Hepatocyte (in vitro differentiated cells): ENCODE data around the gene ANK2. TPM values are rescaled to one million over a fixed set of nuclear protein-coding genes. Genes with fewer than 3 reads are reported as not detected.

Source experiments
- DNase-seq: peaks from one replicate; pipeline ENCODE4 v3.0.0-alpha.2; 2016; ENCODE audit warnings: low spot score
- H2AFZ ChIP-seq: fragments of 200-600 bp; sonication (generic); 2 replicates; pipeline ENCODE4 v1.6.0; 2016; ENCODE audit warnings: antibody characterized with exemption, mild to moderate bottlenecking
- H3K27ac ChIP-seq: fragments of 200-600 bp; sonication (generic); 2 replicates; pipeline ENCODE4 v1.5.1; 2016; ENCODE audit warnings: mild to moderate bottlenecking
- H3K27me3 ChIP-seq: fragments of 200-600 bp; sonication (generic); 2 replicates; pipeline ENCODE4 v1.6.1; 2016
- H3K36me3 ChIP-seq: fragments of 200-600 bp; sonication (generic); replicated peaks from 2 replicates; pipeline ENCODE4 v1.5.1; 2016; ENCODE audit warnings: low read depth; ENCODE audit not compliant: insufficient read depth
- H3K4me1 ChIP-seq: fragments of 200-600 bp; sonication (generic); 2 replicates; pipeline ENCODE4 v1.5.1; 2016; ENCODE audit warnings: mild to moderate bottlenecking, moderate library complexity; ENCODE audit not compliant: insufficient read depth
- H3K4me2 ChIP-seq: fragments of 200-600 bp; sonication (generic); 2 replicates; pipeline ENCODE4 v1.6.0; 2016
- H3K4me3 ChIP-seq: fragments of 200-600 bp; sonication (generic); 2 replicates; pipeline ENCODE4 v1.5.1; 2016; ENCODE audit warnings: mild to moderate bottlenecking
- H3K79me2 ChIP-seq: fragments of 200-600 bp; sonication (generic); 2 replicates; pipeline ENCODE4 v1.6.0; 2017; ENCODE audit warnings: mild to moderate bottlenecking
- H3K9me2 ChIP-seq: fragments of 200-600 bp; sonication (generic); replicated peaks from 2 replicates; pipeline ENCODE4 v1.6.0; 2017; ENCODE audit warnings: mild to moderate bottlenecking; ENCODE audit not compliant: insufficient read depth
- H3K9me3 ChIP-seq: fragments of 200-600 bp; sonication (generic); 2 replicates; pipeline ENCODE4 v1.5.1; 2016; ENCODE audit warnings: low read depth, mild to moderate bottlenecking
- H4K20me1 ChIP-seq: fragments of 200-600 bp; sonication (generic); 2 replicates; pipeline ENCODE4 v1.6.0; 2016; ENCODE audit warnings: mild to moderate bottlenecking; ENCODE audit not compliant: insufficient read depth, poor library complexity, severe bottlenecking
- EZH2 ChIP-seq: fragments of 200-600 bp; sonication (generic); IDR thresholded peaks from 2 replicates; pipeline ENCODE4 v1.6.1; 2016; ENCODE audit warnings: antibody characterized with exemption, mild to moderate bottlenecking, borderline replicate concordance
- EZH2phosphoT487 ChIP-seq: fragments of 200-600 bp; sonication (generic); IDR thresholded peaks from one replicate; pipeline ENCODE4 v1.6.1; 2018; ENCODE audit warnings: antibody characterized with exemption, mild to moderate bottlenecking, low read depth, moderate library complexity; ENCODE audit not compliant: unreplicated experiment, severe bottlenecking
- WGBS: methylation state at CpG from one replicate; pipeline ENCODE4 v1.1.6; 2016; ENCODE audit warnings: low lambda C conversion rate; ENCODE audit errors: missing lambda C conversion rate; 5-methylcytosine and 5-hydroxymethylcytosine counted together
- polyA plus RNA-seq: library from polyadenylated mRNA; unstranded; fragments of >200 nt; fragmentation: Nextera tagmentation; extraction: Ambion mirVana; gene quantifications from 2 replicates; pipeline ENCODE4 v1.2.1, GENCODE V29; 2016
- total RNA-seq: library from RNA; depleted of rRNA; stranded (reverse); fragments of >200 nt; gene quantifications from 2 replicates; pipeline ENCODE4 v1.2.3, GENCODE V29; 2014
- TF ChIP-seq, protein P1 (sequence below): fragments of 200-600 bp; sonication (generic); IDR thresholded peaks from 2 replicates; pipeline ENCODE4 v1.5.1; 2016; ENCODE audit warnings: antibody characterized with exemption, mild to moderate bottlenecking; ENCODE audit not compliant: poor library complexity

Gene ANK2
- total and polyA plus RNA-seq, 2 experiments from 2014 or later = 3.6 to 17.5 TPM

DNA sequence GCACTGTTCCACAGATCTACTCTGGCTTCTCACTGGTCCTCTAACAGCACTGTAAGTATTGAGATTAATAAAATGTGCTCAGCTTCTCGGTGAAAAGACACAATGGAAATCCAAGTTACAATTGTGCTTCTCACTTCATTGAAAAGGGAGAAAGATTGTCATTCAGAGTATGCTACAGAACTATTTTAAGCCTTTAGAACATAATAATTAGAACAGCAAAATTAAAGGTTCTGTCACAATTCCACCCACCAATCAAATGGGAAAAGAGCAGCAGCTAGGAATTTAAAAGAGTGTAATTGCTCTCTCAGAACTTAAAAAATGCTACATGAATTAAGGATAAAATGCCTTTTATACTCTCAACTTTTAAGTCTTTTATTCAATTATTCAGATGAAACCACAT is 329.4 kb downstream of the ANK2 start:
- Histone ChIP-seq H3K9me2 (no peaks in the 10 kb centered on the region), H2AFZ (no peak overlapping the region), H3K79me2 (no peaks in the 10 kb centered on the region), H4K20me1 (no peaks in the 10 kb centered on the region), H3K4me1 (no peaks in the 10 kb centered on the region), H3K9me3 (no peaks in the 10 kb centered on the region), H3K4me2 (no peak overlapping the region), H3K4me3 (no peak overlapping the region), H3K27me3 (no peaks in the 10 kb centered on the region), H3K27ac (no peak overlapping the region), H3K36me3 (no peaks in the 10 kb centered on the region)
- no peak for DNase-seq
- 94% methylated on average over 1 of the region's 1 CpG for WGBS
- TF ChIP-seq, protein P1, sequence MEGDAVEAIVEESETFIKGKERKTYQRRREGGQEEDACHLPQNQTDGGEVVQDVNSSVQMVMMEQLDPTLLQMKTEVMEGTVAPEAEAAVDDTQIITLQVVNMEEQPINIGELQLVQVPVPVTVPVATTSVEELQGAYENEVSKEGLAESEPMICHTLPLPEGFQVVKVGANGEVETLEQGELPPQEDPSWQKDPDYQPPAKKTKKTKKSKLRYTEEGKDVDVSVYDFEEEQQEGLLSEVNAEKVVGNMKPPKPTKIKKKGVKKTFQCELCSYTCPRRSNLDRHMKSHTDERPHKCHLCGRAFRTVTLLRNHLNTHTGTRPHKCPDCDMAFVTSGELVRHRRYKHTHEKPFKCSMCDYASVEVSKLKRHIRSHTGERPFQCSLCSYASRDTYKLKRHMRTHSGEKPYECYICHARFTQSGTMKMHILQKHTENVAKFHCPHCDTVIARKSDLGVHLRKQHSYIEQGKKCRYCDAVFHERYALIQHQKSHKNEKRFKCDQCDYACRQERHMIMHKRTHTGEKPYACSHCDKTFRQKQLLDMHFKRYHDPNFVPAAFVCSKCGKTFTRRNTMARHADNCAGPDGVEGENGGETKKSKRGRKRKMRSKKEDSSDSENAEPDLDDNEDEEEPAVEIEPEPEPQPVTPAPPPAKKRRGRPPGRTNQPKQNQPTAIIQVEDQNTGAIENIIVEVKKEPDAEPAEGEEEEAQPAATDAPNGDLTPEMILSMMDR = no peak
- no peak for TF ChIP-seq EZH2phosphoT487
- no peak for TF ChIP-seq EZH2

DNA sequence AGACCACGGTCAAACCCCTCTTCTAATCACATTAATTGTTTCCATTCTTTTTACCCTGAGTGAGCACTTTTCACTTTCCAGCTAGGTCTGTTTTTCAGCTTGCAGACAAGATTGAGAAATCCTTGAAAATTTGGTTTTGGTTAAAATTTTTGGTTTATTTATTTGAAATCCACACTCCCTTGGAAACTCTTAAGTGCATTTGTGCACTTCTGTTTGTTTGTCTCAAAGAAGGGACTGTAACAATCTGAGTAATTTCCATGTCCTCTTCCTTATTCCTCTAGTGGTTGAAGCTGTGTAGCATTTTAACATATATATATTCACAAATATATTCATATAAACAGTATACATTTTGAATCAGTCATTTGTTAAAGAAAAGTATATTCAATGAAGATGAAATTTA is 333.3 kb downstream of the ANK2 start:
- H3K27ac ChIP-seq = no peak overlapping the region
- WGBS = 57% methylated on average over 1 of the region's 1 CpG
- H3K36me3 ChIP-seq = no peaks in the 10 kb centered on the region
- no peaks in the 10 kb centered on the region for H3K9me2 ChIP-seq
- H3K4me3 ChIP-seq = no peak overlapping the region
- H4K20me1 ChIP-seq = no peaks in the 10 kb centered on the region
- H3K9me3 ChIP-seq = no peaks in the 10 kb centered on the region
- no peaks in the 10 kb centered on the region for H3K4me1 ChIP-seq
- no peak overlapping the region for H2AFZ ChIP-seq
- no peaks in the 10 kb centered on the region for H3K79me2 ChIP-seq
- no peaks in the 10 kb centered on the region for H3K27me3 ChIP-seq
- TF ChIP-seq, protein P1 = no peak
- DNase-seq = no peak
- H3K4me2 ChIP-seq = no peak overlapping the region

DNA sequence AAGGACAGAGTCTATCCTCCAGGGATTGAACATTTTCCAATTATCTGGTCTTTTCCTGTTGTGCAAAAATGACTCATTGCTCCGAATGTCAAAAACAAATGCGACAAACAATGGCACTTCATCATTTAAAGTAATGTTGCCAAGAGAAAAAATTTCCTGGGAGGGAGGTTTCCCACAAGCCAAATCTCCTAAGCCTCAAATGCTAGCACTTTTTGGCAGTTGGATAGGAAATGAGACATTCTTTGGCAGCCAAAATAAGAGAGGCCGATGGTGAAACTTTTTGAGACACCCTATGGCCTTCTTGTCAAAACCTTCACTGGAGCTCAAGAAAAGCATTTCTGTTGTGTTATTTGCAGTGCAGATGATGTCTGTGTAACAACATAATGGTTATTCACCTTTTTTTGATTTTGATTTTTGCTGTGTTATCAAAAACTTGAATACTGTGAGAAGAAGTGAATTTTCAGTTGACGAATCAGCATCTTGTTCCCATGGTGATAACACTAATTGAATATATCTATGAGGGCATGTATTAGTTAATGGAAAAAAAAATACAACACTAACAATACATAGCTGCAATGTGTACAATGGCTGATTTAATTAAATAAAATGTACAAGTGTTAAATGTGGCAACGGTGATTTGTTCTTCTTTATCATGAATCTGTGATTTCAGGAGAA is 333.8 kb downstream of the ANK2 start:
- no peaks in the 10 kb centered on the region for H3K9me2 ChIP-seq
- H3K4me1 ChIP-seq = no peaks in the 10 kb centered on the region
- H2AFZ ChIP-seq = no peak overlapping the region
- TF ChIP-seq, protein P1 = no peak
- no peak for TF ChIP-seq EZH2
- no peaks in the 10 kb centered on the region for H3K79me2 ChIP-seq
- no peaks in the 10 kb centered on the region for H3K9me3 ChIP-seq
- no peaks in the 10 kb centered on the region for H3K27me3 ChIP-seq
- no peak overlapping the region for H3K27ac ChIP-seq
- 87% methylated on average over 5 of the region's 5 CpGs for WGBS
- H3K4me3 ChIP-seq = no peak overlapping the region
- no peaks in the 10 kb centered on the region for H4K20me1 ChIP-seq
- no peaks in the 10 kb centered on the region for H3K36me3 ChIP-seq
- no peak overlapping the region for H3K4me2 ChIP-seq
- DNase-seq = no peak

DNA sequence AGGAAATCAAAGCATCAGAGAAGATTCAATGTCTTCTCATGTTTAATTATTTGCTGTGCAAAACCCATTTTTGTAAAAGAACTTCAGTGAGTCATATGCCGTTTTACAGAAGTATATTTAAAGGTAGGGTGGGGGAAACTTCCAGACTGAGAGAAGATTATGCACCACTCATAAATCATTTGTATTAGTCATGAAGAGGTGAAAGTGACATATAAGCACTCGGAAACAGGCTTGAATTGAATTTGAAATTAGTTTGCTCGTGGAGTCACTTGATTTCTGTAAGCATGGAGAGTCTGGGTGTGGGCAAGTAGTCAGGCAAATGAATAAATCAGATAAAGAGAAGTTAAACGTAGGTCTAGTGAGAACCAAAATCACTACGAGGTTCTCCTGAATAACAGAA is 335.1 kb downstream of the ANK2 start:
- Histone ChIP-seq H3K9me2 (no peaks in the 10 kb centered on the region), H3K36me3 (no peaks in the 10 kb centered on the region), H3K4me3 (no peak overlapping the region), H4K20me1 (no peaks in the 10 kb centered on the region), H2AFZ (no peak overlapping the region), H3K79me2 (no peaks in the 10 kb centered on the region), H3K4me2 (no peak overlapping the region), H3K27ac (no peak overlapping the region), H3K9me3 (no peaks in the 10 kb centered on the region), H3K4me1 (no peaks in the 10 kb centered on the region), H3K27me3 (no peaks in the 10 kb centered on the region)
- no peak for TF ChIP-seq EZH2
- TF ChIP-seq EZH2phosphoT487 = no peak
- TF ChIP-seq, protein P1 = no peak
- WGBS = 53% methylated on average over 5 of the region's 5 CpGs
- no peak for DNase-seq
